CD4-positive, alpha-beta T cell (primary cell): ENCODE data around the gene GMPS. TPM values are rescaled to one million over a fixed set of nuclear protein-coding genes. Genes with fewer than 3 reads are reported as not detected.

Source experiments
- ATAC-seq: fragments of 200-7000 bp; cut with Tn5 transposase; one replicate; pipeline ENCODE4 v1.10.0; 2022; ENCODE audit warnings: mild to moderate bottlenecking; ENCODE audit not compliant: poor library complexity
- CTCF ChIA-PET: fragments of 350-600 bp; sonication (Branson Sonifier 250); formaldehyde crosslinking; loops from one replicate; lab custom pipeline; 2021; ENCODE audit warnings: antibody characterized with exemption, inconsistent platforms; lab: Charles Lee
- POLR2A ChIA-PET: fragments of 350-600 bp; sonication (Branson Sonifier 250); formaldehyde crosslinking; loops from one replicate; lab custom pipeline; 2021; ENCODE audit warnings: antibody characterized with exemption, inconsistent platforms; lab: Charles Lee
- DNase-seq, 14 experiments: peaks; one replicate each; pipeline ENCODE4 v3.0.0-alpha.2; 2013 to 2020; ENCODE audit warnings: mixed read lengths in 2 of 14
- H3K27ac ChIP-seq, 2 donors: one replicate each; pipeline versions ENCODE4 v1.5.1 to v1.7.0; 2013; ENCODE audit warnings: low read length in 2 of 2, low read depth in 1 of 2, mild to moderate bottlenecking in 1 of 2
- H3K27me3 ChIP-seq, 2 experiments: 1 replicate in 1 of 2; 2 replicates in 1 of 2; pipeline versions ENCODE4 v1.6.1 to v1.7.0; 2013; ENCODE audit warnings: low read length in 2 of 2, control low read depth in 1 of 2, mild to moderate bottlenecking in 1 of 2, moderate library complexity in 1 of 2; ENCODE audit not compliant: insufficient read depth in 2 of 2, control insufficient read depth in 1 of 2
- H3K36me3 ChIP-seq: one replicate; pipeline ENCODE4 v1.6.1; 2013; ENCODE audit warnings: low read length, control low read depth; ENCODE audit not compliant: insufficient read depth
- H3K4me1 ChIP-seq: one replicate; pipeline ENCODE4 v1.6.1; 2013; ENCODE audit warnings: low read length, control low read depth; ENCODE audit not compliant: insufficient read depth
- H3K4me3 ChIP-seq: one replicate; pipeline ENCODE4 v1.5.1; 2013; ENCODE audit warnings: mild to moderate bottlenecking, low read length, moderate library complexity
- H3K9me3 ChIP-seq, 2 experiments: 1 replicate in 1 of 2; 2 replicates in 1 of 2; pipeline versions ENCODE4 v1.6.1 to v1.7.0; 2013; ENCODE audit warnings: low read length in 2 of 2, mild to moderate bottlenecking in 2 of 2, control low read depth in 1 of 2, moderate library complexity in 1 of 2; ENCODE audit not compliant: control insufficient read depth in 1 of 2, insufficient read depth in 1 of 2
- H3K27ac Mint-ChIP-seq: one replicate; pipeline ENCODE4 v1.8.0; 2020; ENCODE audit warnings: mixed read lengths
- H3K27me3 Mint-ChIP-seq: one replicate; pipeline ENCODE4 v1.8.0; 2021; ENCODE audit warnings: mixed read lengths
- H3K36me3 Mint-ChIP-seq: one replicate; pipeline ENCODE4 v1.8.0; 2021; ENCODE audit warnings: low read depth, mixed read lengths
- H3K4me1 Mint-ChIP-seq: one replicate; pipeline ENCODE4 v1.8.0; 2021; ENCODE audit warnings: low read depth, mixed read lengths
- H3K4me3 Mint-ChIP-seq: one replicate; pipeline ENCODE4 v1.8.0; 2020; ENCODE audit warnings: mild to moderate bottlenecking, mixed read lengths
- H3K9me3 Mint-ChIP-seq: one replicate; pipeline ENCODE4 v1.8.0; 2020; ENCODE audit warnings: mixed read lengths
- intact Hi-C, 2 experiments: fragments of 100-400 bp; cut with DNase I in 1 of 2; cut with micrococcal nuclease in 1 of 2; formaldehyde crosslinking; loops; one replicate each; pipeline versions ENCODE4 v1.15.1 to v1.9.0; 2023 to 2025; cut with DNase I, micrococcal nuclease
- total RNA-seq, 174 experiments: library from RNA in 2 of 174; stranded (reverse) in 2 of 174; gene quantifications; one replicate each; pipeline ENCODE4 v1.2.3 and lab custom pipeline; 2021 to 2026
- TF ChIP-seq, protein P1 (sequence below): fragments of 200-600 bp; IDR thresholded peaks from one replicate; pipeline ENCODE4 v1.8.0; 2022; ENCODE audit warnings: antibody characterized with exemption, mild to moderate bottlenecking

The GMPS gene
- total RNA-seq, 2 experiments from 2014 or later = 34.1 to 34.3 TPM

DNA sequence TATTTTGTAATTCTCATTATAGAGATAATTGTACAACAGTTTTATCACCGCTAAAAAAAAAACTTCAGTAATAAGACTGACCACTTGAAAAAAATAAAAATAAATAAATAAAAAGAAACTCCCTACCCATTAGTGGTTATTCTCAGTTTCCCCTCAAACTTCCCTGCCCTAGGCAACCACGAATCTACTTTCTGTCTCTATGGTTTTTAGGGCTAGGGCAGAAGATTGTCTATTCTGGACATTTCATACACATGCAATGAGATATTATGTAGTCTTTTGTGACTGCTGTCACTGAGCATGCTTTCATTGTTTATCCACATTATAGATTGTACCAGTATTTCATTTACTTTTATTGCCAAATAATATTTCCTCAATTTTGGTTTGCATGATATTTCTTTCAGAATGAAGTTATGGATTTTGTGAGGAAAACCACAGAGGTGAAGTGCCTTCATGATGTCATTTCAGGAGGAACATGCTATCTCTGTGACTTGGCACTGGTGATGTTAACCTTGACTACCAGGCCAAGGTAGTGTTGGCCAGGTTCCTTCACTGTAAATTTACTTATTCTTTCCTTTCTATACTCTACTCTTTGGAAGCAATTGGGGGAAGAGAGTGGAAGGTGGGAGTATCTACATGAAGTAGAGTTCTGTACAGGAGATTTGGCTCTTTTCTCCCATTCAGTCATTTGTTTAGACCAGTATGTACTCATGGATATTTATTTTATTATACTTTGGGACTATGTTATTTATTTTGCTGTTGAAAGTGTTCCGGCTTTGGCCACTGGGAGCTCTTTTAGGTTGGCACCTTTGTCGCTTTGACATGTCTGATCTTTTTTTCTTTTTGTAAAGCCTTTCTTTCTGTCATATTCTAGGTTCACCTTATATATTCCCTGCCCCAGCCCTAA lies 86.3 kb downstream of the GMPS start:
- no peaks in the 10 kb centered on the region for H3K36me3 Mint-ChIP-seq
- no peaks in the 10 kb centered on the region for H3K27me3 ChIP-seq
- H3K27me3 Mint-ChIP-seq = no peaks in the 10 kb centered on the region
- no peak for ATAC-seq
- ChIA-PET POLR2A (no interaction called here), CTCF (no interaction called here)
- no peak for DNase-seq
- intact Hi-C loops = no loop called here
- H3K9me3 ChIP-seq = no peaks in the 10 kb centered on the region
- H3K9me3 Mint-ChIP-seq = peaks cover 4% of the 10 kb centered on the region
- TF ChIP-seq, protein P1, sequence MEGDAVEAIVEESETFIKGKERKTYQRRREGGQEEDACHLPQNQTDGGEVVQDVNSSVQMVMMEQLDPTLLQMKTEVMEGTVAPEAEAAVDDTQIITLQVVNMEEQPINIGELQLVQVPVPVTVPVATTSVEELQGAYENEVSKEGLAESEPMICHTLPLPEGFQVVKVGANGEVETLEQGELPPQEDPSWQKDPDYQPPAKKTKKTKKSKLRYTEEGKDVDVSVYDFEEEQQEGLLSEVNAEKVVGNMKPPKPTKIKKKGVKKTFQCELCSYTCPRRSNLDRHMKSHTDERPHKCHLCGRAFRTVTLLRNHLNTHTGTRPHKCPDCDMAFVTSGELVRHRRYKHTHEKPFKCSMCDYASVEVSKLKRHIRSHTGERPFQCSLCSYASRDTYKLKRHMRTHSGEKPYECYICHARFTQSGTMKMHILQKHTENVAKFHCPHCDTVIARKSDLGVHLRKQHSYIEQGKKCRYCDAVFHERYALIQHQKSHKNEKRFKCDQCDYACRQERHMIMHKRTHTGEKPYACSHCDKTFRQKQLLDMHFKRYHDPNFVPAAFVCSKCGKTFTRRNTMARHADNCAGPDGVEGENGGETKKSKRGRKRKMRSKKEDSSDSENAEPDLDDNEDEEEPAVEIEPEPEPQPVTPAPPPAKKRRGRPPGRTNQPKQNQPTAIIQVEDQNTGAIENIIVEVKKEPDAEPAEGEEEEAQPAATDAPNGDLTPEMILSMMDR = no peak
- no peaks in the 10 kb centered on the region for H3K36me3 ChIP-seq
- no peak overlapping the region for H3K4me3 Mint-ChIP-seq
- no peaks in the 10 kb centered on the region for H3K4me1 Mint-ChIP-seq
- no peak overlapping the region for H3K4me3 ChIP-seq
- no peak overlapping the region for H3K27ac ChIP-seq
- H3K27ac Mint-ChIP-seq = no peak overlapping the region
- no peaks in the 10 kb centered on the region for H3K4me1 ChIP-seq

DNA sequence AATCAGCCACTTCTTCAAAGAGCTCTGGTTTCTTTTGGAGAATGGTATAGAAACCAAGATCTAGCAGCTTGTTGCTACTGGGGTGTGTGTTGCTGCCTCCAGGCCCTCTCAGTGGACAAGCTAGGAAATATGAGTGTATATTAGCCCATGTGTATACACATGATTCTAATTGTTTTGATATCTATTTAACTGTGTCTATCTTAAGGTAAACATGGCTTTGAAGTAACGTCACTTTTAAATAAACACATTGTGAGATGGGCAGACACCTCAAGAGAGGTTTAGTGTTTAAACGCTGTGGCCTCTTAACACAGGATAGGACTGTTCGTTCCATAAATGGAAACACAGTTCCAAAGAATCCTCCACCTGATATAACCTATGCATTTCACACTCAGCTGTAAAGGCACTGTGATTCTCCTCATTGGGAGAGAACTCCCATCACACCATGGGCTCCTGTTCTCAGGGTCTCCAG lies 87.0 kb downstream of the GMPS start:
- Histone ChIP-seq H3K9me3 (peaks cover 0 to 4% of the 10 kb centered on the region in 2 experiments), H3K4me3 (no peak overlapping the region), H3K27me3 (no peaks in the 10 kb centered on the region), H3K27ac (no peak overlapping the region), H3K36me3 (no peaks in the 10 kb centered on the region), H3K4me1 (no peaks in the 10 kb centered on the region)
- Mint-ChIP-seq H3K4me3 (no peak overlapping the region), H3K27ac (no peak overlapping the region), H3K4me1 (no peaks in the 10 kb centered on the region), H3K9me3 (peaks cover 4% of the 10 kb centered on the region), H3K27me3 (no peaks in the 10 kb centered on the region), H3K36me3 (no peaks in the 10 kb centered on the region)
- CTCF ChIA-PET = no interaction called here
- no peak for ATAC-seq
- DNase-seq = no peak
- TF ChIP-seq, protein P1 = no peak
- intact Hi-C loops = no loop called here
- POLR2A ChIA-PET = no interaction called here

DNA sequence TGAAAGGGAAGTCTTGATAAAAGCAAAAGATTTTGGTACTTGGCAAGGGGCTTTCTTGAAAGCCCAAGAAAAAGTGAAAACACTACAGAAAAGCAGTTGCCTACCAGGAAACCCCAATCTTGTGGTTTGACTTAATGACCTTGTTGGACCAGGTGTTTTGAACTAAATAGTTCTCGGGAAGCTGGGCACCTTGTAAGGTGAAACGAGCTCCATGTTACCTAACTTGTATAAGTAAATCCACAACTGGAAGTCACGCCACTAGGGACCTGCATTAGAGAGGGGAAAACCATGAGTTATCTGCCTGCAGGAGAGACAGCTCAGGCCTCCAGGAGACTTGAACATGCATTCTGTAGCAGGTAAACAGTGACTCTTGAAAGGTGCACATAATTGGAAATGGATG lies 88.2 kb downstream of the GMPS start:
- CTCF ChIA-PET = no interaction called here

More for the DNA sequence above, 88.2 kb downstream of the GMPS start:
- TF ChIP-seq, protein P1 = no peak
- Histone ChIP-seq H3K9me3 (peaks cover 0 to 4% of the 10 kb centered on the region in 2 experiments), H3K27ac (no peak overlapping the region), H3K4me3 (no peak overlapping the region), H3K4me1 (no peaks in the 10 kb centered on the region), H3K36me3 (no peaks in the 10 kb centered on the region), H3K27me3 (no peaks in the 10 kb centered on the region)
- no peak for DNase-seq
- Mint-ChIP-seq H3K36me3 (no peaks in the 10 kb centered on the region), H3K9me3 (no peaks in the 10 kb centered on the region), H3K4me1 (no peaks in the 10 kb centered on the region), H3K27ac (no peak overlapping the region), H3K4me3 (no peak overlapping the region), H3K27me3 (no peaks in the 10 kb centered on the region)
- intact Hi-C loops = no loop called here
- no peak for ATAC-seq
- POLR2A ChIA-PET = interaction anchor here (0.6 kb wide), 1 partner anchor 71 kb away, joined by 3 read pairs; no protein-coding TSS in a partner anchor
